ENCODE results near the gene PDCD1. TPM values are rescaled to one million over a fixed set of nuclear protein-coding genes. Genes with fewer than 3 reads are reported as not detected.

PDCD1 gene
- total and polyA plus RNA-seq, 2 experiments from 2014 or later: 0.44 TPM; not detected in 1

- no peak overlapping the region for H3K27ac ChIP-seq
- peaks cover 20% of the 10 kb centered on the region for H3K4me1 ChIP-seq (ENCODE audit: insufficient read depth)
- WGBS (ENCODE audit: low lambda C conversion rate, missing lambda C conversion rate): 94% methylated on average over 19 of the region's 19 CpGs
- no peak for DNase-seq (ENCODE audit: low spot score)
- H3K36me3 ChIP-seq (replicated peaks; ENCODE audit: insufficient read depth, low read depth): no peaks in the 10 kb centered on the region
- no peak overlapping the region for H2AFZ ChIP-seq
- no peaks in the 10 kb centered on the region for H3K79me2 ChIP-seq
- H3K27me3 ChIP-seq: no peaks in the 10 kb centered on the region
- H3K9me2 ChIP-seq (replicated peaks; ENCODE audit: insufficient read depth): no peaks in the 10 kb centered on the region
- no peaks in the 10 kb centered on the region for H4K20me1 ChIP-seq (ENCODE audit: insufficient read depth, poor library complexity, severe bottlenecking)
- TF ChIP-seq EZH2phosphoT487 (IDR thresholded peaks at IDR 0.05; ENCODE audit: low read depth, severe bottlenecking, unreplicated experiment) (no peak), CTCF (IDR thresholded peaks at IDR 0.05; ENCODE audit: poor library complexity) (no peak), EZH2 (IDR thresholded peaks at IDR 0.05; ENCODE audit: borderline replicate concordance) (no peak)
- no peaks in the 10 kb centered on the region for H3K9me3 ChIP-seq (ENCODE audit: low read depth)
- H3K4me3 ChIP-seq: no peak overlapping the region
- no peak overlapping the region for H3K4me2 ChIP-seq
These were observed 28.2 kb upstream of the PDCD1 start for GRCh38 chr2:241886840-241887447.

GRCh38 chr2:241885946-241886643 is 27.4 kb upstream of the PDCD1 start:
- H4K20me1 ChIP-seq (ENCODE audit: insufficient read depth, poor library complexity, severe bottlenecking): no peaks in the 10 kb centered on the region

GRCh38 chr2:241885291-241885945 is 26.7 kb upstream of the PDCD1 start:
- H4K20me1 ChIP-seq (ENCODE audit: insufficient read depth, poor library complexity, severe bottlenecking): no peaks in the 10 kb centered on the region
- no peaks in the 10 kb centered on the region for H3K36me3 ChIP-seq (replicated peaks; ENCODE audit: insufficient read depth, low read depth)
- H3K4me2 ChIP-seq: peak overlapping the region; percentile 44
- no peaks in the 10 kb centered on the region for H3K9me3 ChIP-seq (ENCODE audit: low read depth)
- WGBS (ENCODE audit: low lambda C conversion rate, missing lambda C conversion rate): 74% methylated on average over 16 of the region's 16 CpGs
- no peak overlapping the region for H2AFZ ChIP-seq
- no peaks in the 10 kb centered on the region for H3K79me2 ChIP-seq
- no peak overlapping the region for H3K4me3 ChIP-seq
- no peak overlapping the region for H3K27ac ChIP-seq
- H3K27me3 ChIP-seq: no peaks in the 10 kb centered on the region
- TF ChIP-seq EZH2 (IDR thresholded peaks at IDR 0.05; ENCODE audit: borderline replicate concordance): no peak
- no peaks in the 10 kb centered on the region for H3K9me2 ChIP-seq (replicated peaks; ENCODE audit: insufficient read depth)
- no peak for DNase-seq (ENCODE audit: low spot score)
- H3K4me1 ChIP-seq (ENCODE audit: insufficient read depth): peaks cover 21% of the 10 kb centered on the region

More at GRCh38 chr2:241885946-241886643, 27.4 kb upstream of the PDCD1 start:
- no peaks in the 10 kb centered on the region for H3K36me3 ChIP-seq (replicated peaks; ENCODE audit: insufficient read depth, low read depth)
- H3K9me2 ChIP-seq (replicated peaks; ENCODE audit: insufficient read depth): no peaks in the 10 kb centered on the region
- no peak overlapping the region for H2AFZ ChIP-seq
- H3K9me3 ChIP-seq (ENCODE audit: low read depth): no peaks in the 10 kb centered on the region
- no peaks in the 10 kb centered on the region for H3K27me3 ChIP-seq
- no peaks in the 10 kb centered on the region for H3K79me2 ChIP-seq
- TF ChIP-seq EZH2phosphoT487 (IDR thresholded peaks at IDR 0.05; ENCODE audit: low read depth, severe bottlenecking, unreplicated experiment) (no peak), CTCF (IDR thresholded peaks at IDR 0.05; ENCODE audit: poor library complexity) (no peak), EZH2 (IDR thresholded peaks at IDR 0.05; ENCODE audit: borderline replicate concordance) (no peak)
- no peak overlapping the region for H3K27ac ChIP-seq
- no peak overlapping the region for H3K4me3 ChIP-seq
- DNase-seq (ENCODE audit: low spot score): no peak
- H3K4me2 ChIP-seq: peak overlapping the region; percentile 44
- H3K4me1 ChIP-seq (ENCODE audit: insufficient read depth): peaks cover 21% of the 10 kb centered on the region
- WGBS (ENCODE audit: low lambda C conversion rate, missing lambda C conversion rate): 76% methylated on average over 15 of the region's 15 CpGs

- H4K20me1 ChIP-seq (ENCODE audit: insufficient read depth, poor library complexity, severe bottlenecking): no peaks in the 10 kb centered on the region
- TF ChIP-seq EZH2phosphoT487 (IDR thresholded peaks at IDR 0.05; ENCODE audit: low read depth, severe bottlenecking, unreplicated experiment) (no peak), EZH2 (IDR thresholded peaks at IDR 0.05; ENCODE audit: borderline replicate concordance) (no peak), CTCF (IDR thresholded peaks at IDR 0.05; ENCODE audit: poor library complexity) (no peak)
- H3K9me3 ChIP-seq (ENCODE audit: low read depth): no peaks in the 10 kb centered on the region
- H3K4me3 ChIP-seq: no peak overlapping the region
- WGBS (ENCODE audit: low lambda C conversion rate, missing lambda C conversion rate): 93% methylated on average over 8 of the region's 8 CpGs
- no peak overlapping the region for H3K27ac ChIP-seq
- H3K9me2 ChIP-seq (replicated peaks; ENCODE audit: insufficient read depth): no peaks in the 10 kb centered on the region
- no peaks in the 10 kb centered on the region for H3K79me2 ChIP-seq
- no peaks in the 10 kb centered on the region for H3K27me3 ChIP-seq
- no peaks in the 10 kb centered on the region for H3K36me3 ChIP-seq (replicated peaks; ENCODE audit: insufficient read depth, low read depth)
- H3K4me1 ChIP-seq (ENCODE audit: insufficient read depth): peaks cover 21% of the 10 kb centered on the region
- DNase-seq (ENCODE audit: low spot score): no peak
- H3K4me2 ChIP-seq: peak overlapping the region; percentile 44
- H2AFZ ChIP-seq: no peak overlapping the region
These were observed 26.2 kb upstream of the PDCD1 start for GRCh38 chr2:241884951-241885290.
